Stimulated activated CD4-positive, alpha-beta T cell treated with anti-CD3 and anti-CD28 coated beads, Interleukin-4, amount 100 ng/mL, for 48 hours (primary cell): ENCODE data around the gene GRIK1.

ENCODE experiments used
- DNase-seq, 2 donors: peaks; one replicate each; pipeline ENCODE4 v3.0.0-alpha.2; 2020; ENCODE audit warnings: low read depth in 2 of 2

Gene GRIK1

DNA sequence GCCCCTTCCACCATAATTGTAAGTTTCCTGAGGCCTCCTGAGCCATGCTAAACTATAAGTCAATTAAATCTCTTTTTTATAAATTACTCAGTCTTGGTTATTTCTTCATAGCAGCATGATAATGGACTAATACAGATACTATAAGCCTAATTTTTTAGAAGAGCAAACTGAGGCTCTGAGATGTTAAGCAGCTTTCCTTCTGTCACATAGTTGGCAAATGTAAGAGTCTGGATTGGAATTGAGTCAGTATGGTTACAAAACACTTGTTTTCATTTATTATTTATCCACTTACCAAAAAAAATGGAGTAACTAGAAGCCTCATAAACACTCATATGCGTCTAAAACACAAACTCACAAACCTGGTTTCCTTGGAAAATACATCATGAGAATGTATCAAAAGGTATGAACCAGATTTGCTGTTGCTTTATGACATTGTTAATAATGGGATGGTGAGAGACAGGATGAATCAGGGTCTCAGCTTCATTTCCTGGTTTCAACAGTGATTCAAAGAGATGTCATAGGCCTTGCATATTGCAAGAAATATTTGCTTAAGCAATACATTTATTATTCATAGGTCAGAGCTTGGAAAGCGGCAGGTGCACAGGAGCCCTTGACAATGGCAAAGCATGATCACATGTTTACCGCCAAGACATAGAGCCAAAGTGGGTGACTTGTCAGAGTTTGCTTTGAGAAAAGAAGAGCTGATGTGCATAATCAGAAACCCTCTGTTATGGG, 221.5 kb downstream of the GRIK1 start:
- no peak for DNase-seq

DNA sequence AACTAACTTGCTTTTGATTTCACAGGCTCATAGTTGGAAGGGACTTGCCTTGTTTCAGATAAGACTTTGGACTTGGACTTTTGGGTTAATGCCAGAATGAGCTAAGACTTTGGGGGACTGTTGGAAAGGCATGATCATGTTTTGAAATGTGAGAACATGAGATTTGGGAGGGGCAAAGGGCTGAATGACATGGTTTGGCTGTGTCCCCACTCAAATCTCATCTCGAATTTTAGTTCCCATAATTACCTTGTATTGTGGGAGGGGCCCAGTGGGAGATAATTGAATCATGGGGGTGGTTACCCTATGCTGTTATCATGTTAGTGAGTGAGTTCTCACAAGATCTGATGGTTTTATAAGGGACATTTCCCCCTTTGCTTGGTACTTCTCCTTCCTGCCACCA, 222.1 kb downstream of the GRIK1 start:
- no peak for DNase-seq

DNA sequence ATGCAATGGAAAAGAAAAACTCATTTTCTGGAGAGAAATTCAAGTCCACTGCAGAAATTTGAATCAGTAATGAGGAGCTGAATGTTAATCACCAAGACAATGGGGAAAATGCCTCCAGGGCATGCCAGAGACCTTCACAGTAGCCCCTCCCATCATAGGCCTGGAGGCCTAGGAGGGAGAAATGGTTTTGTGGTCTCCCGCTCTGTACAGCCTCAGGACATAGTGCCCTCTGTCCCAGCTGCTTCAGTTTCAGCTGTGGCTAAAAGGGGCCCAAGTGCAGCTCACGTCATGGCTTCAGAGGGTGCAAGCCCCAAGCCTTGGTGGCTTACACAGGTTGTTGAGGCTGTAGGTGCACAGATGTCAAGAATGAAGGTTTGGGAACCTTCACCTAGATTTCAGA, 223.0 kb downstream of the GRIK1 start:
- DNase-seq: no peak

DNA sequence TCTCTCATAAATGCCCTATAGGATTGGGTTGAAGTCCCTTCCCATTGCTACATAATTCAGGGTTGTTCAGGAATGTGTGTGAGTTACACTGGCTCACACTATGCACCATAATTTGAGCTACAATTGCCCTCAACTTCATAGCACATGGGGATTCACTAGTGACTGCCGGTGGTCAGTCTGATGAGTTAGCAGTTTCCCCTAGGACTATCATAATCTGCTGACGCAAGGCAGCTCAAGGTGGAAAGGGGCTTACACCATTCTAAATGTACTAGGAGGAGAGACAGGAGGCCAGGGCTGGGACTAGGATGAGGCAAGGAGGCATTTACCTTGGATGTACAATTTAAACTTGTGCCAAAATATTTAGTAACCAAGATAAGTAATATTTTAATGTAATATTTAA, 224.7 kb downstream of the GRIK1 start:
- no peak for DNase-seq

DNA sequence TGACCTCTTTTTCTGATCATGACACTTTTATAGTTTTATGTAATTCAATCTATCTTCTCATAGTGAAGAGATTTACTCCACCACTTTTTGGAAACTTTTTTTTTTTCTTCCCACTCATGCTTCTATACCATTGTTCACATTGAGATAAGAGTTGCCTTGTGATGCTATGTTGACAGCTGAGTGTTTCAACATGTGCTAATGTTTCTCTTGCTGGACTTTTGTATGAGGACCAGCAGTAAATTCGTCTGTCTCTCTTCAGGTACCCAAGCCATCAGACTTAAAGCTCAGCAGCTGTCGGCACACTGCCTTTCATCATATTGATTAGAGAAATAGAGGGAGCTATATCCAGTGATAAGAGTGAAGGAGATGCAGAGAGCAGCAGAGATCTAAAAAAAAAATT, 227.0 kb downstream of the GRIK1 start:
- no peak for DNase-seq

DNA sequence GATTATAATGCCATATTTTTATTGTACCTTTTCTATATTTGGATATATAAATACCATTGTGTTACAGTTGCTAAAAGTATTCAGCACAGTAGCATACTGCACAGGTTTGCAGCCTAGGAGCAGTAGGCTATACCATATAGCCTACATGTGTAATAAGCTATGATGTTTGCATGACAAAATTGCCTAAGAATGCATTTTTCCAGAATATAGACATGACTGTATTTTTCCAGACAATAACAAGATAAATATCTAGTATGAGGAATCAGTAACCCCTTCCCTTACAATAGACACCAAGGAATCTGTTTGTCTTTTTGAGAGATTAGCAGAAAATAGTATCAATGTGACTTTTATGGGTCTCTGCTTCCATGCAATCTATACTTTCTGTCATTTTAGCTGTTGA, 228.6 kb downstream of the GRIK1 start:
- no peak for DNase-seq

DNA sequence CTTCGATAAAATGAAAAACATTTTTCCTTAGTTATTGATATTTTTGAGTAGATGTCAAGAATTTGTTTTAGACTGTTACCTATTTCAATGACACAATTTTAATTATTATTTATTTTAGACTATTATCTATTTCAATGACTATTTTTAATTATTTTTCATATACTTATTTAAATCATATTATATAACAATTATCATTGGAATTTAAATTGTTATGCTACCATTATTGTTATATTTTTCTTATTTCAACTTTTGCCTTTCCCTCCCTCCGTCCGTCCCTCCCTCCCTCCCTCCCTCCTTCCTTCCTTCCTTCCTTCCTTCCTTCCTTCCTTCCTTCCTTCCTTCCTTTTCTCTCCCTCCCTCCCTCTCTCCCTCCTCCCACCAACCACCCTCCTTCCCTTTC, 229.3 kb downstream of the GRIK1 start:
- no peak for DNase-seq

DNA sequence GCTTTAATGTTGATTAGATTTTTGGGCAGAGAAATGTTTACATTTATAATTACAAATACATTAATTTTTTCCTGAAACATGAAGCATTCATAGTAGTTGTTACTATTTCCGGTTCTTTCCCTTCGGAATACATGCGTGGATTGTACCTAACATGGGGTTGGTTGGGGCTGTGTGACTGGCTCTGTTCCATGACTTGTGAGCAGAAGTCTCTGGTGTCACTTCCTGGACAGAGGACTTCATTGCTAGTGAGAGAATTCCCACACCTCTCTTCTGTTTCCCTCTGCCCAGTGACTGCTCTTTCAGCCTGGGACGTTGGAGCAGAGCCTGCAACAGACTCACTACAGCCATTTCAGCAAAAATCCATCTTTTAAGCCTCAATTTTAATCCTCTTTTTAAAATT, 231.4 kb downstream of the GRIK1 start:
- no peak for DNase-seq

DNA sequence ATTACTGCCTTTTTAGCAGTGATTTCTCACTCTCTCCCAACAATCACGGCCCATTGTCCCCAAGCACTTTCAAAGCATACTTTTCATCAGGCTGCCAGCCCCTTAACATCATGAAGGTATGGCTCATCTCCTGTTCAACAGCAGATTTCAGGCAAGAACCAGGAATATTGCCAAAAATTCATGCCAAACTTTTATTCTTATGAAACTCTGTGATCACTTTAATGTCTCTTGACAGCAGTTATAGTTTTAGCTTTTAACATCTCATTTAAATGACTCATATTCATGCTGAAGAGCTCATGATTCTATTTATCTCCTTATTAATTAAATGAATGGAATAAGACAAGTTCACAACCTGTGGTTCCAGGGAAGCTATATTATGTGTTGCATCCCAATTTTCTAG, 235.1 kb downstream of the GRIK1 start:
- no peak for DNase-seq

DNA sequence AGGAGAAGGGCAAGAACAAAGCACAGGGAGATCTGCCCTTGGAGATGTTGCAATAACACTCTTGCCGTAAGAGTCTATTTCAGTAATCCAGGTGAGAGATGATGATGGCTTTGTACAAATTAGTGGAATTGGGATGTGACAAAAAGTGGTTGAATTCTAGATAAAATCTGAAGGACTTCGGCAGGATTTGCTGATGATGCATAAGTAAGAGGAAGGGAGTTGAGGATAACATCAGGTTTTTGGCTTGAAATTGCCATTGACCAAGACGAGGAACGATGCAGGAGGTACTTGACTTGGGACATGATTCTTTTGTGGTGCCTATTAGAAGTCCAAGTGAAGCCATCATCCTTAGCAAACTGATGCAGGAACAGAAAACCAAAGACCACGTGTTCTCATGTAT, 238.1 kb downstream of the GRIK1 start:
- no peak for DNase-seq

DNA sequence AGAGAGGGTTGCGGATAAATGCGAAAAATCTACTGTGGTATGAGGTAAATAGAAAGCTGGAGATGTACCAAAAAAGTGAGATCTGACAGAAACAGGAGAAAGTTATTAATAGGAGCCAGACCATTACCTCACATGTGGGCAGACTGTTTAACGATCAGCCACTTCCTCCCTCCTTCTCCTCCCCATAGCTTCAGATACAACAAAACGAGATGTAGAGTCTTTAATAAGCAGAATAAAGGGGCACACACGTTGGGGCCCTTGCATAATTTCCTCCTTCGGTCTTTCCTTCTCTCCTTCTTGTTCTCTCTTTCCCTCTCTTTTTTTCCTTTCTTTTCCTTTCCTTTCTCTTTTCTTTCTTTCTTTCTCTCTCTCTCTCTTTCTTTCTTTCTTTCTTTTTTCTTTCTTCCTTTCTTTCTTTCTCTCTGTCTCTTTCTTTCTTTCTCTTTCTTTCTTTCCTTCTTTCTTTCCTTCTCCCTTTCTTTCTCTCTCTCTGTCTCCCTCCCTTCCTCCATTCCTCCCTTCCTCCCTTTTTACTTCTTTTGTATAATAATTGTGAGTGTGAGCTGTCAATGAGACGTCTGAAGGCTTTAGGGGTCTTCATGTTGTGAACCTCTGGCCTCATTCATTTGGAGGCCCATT, 242.1 kb downstream of the GRIK1 start:
- DNase-seq: no peak

DNA sequence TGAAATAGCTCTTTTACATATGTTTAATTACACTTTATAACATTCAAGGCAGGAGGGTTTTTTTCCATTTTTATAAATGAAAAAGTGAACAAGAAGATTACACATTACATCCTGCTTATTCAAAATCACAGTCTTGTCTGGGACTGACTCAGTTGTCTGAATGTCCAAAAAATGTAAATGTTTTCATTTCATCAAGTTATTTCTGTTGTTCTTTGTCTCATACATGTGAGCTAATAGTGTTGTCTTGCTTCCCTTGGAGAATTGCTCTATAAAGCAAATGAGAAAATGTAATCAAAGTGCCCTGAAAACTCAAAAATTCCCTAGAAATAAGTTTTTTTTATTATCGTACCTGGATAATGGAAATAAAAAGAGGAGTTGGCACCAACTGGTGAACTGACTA, 242.9 kb downstream of the GRIK1 start:
- no peak for DNase-seq

DNA sequence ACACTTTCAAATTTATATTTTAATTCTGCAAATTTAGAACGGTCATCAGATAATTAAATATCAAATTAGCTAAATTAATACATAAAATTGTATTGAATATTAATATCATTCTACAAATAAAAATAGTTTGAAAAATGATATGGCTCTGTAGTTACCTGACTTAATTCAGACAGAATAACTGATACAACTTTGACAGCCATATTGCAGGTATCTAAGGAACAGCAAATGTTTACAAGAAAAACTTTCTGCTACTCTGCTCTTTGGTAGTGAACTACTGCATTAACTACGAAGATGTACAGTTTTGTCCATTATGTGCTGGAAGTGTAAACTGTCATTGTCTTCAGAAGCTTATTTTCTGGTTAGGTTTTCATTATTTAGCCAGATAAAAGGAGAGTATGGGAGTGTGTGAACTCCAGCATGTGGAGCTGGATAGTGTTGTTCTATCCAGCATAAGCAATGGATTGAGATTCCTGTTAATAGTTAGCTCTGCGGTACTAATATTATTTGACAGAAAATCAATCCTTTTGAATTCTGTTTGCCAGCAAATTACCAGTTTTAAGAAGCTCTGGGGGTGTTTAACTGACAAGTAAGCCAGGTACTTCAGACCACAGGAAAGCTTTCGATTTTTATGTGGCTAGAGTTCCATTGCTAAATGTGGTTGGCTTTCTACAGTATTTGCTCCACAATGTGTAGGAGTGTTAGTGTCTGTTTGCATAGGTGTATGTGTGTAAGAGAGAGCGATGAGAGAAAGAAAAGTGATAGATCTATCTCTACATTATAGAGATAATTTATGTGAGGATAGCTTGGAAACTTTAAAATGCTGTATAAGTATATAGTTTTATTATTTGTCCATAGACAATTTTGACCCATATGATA, 247.9 kb downstream of the GRIK1 start:
- DNase-seq: no peak

DNA sequence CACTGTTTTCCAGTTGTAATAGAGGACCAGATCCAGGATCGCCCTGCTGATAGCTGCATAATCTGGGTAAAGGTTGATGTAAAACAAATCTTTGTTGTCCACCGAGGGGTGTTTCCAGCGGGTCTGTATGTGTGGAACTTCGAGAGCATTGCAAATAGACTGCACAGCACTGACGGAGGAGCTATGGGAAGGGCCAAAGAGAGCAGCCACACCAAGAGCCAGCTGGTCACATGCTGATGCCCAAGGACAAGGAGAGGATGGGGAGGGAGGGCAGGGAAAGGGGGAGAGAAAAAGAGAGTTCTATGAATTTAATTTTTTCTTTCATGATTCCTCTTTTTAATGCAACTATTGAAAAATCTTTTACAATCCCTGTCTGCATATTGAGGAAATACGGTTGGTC, 250.0 kb downstream of the GRIK1 start:
- no peak for DNase-seq

DNA sequence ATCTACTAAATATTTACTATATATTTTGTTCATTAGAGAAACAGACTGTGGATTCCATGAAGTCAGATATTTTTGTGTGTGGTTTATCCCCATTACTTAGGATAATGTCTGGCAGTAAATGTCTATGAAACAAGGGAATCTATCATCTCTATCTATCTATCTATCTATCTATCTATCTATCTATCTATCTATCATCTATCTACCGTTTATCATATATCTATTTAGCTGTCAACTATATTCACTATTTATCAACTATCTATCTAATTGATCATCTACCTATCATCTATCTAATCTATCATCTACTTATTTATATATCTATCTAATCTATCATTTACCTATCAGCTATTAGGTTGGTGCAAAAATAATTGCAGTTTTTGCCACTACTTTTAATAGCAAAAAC, 255.7 kb downstream of the GRIK1 start:
- DNase-seq: no peak

DNA sequence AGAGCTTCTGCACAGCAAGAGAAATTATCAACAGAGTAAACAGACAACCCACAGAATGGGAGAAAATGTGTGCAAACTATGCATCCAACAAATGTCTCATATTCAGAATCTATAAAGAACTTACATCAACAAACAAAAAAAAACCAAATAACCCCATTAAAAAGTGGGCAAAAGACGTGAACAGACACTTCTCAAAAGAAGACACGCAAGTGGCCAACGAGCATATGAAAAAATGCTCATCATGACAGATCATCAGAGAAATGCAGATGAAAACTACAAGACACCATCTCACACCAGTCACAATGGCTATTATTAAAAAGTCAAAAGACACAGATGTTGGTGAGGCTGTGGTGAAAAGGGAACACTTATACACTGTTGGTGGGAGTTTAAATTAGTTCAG, 257.0 kb downstream of the GRIK1 start:
- no peak for DNase-seq

DNA sequence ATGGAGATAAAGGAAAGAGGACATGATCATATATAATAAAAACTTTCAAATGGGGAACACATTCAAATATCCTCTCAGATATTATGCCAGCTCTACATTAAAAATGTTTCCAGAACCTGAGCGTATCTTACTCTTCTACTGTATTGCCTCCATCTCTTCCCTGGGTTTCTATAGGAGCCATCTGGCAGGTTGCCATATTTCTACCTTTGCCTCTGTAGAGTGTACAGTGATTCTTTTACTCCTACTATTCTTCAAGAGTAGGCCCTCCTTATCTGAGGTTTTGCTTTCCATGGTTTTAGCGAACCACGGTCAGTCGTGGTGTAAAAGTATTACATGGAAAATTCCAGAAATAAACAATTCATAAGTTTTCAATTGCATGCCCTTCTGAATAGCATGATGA, 259.5 kb downstream of the GRIK1 start:
- DNase-seq: no peak

DNA sequence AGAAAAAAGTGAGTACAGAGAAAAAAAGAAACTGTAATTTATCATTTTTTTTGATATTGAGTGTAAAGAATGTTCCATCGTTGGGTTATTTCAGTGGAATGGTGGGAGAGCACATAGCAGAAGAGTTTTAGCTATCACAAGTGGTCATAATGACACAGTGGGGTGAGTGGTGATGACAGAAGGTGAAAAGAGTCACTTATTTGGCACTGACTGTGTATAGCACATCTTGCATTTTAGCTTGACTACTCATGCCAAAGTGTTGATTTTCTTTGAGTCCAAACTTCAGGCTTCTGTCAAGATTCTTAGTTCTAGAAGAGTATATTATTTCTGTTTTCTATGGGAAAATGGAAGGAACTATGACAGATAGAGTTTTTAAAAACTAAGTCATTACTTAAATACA, 261.2 kb downstream of the GRIK1 start:
- DNase-seq: no peak

DNA sequence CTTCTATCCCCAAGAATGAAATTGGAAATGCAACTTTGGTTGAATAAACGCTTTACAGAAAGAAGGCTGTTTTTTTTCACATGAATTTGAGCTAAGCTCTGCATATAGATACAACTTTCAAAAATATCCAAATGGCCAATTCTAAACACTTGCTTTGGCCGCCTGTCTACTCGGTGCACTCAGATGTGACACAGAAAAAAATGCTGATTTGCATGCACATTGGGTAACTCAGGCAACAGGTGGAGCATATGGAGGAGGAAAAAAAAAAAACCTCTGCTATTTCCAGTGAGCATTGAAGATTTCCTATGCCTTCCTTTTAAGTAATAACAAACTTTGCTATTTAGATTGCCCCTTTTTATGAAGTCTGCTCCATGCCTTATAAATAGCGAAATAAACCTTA, 262.5 kb downstream of the GRIK1 start:
- no peak for DNase-seq

DNA sequence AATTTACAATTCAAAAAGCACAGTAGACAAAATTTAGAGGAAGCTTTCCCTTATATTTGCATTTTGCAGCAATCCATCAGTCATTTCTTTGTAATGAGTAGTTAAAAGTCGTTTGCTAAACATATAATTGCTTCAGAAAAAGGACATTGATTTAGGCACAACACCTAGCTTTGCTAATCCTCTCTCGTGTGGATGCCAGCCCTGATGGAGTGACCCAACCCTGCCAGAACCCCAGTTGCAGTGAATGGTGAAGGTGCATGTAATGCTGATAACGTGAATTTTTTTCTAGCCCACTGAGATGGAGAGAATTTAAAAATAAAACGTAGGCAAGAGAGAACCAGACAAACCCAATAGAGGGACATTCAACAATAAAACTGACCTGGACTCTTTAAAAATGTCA, 263.4 kb downstream of the GRIK1 start:
- DNase-seq: no peak

DNA sequence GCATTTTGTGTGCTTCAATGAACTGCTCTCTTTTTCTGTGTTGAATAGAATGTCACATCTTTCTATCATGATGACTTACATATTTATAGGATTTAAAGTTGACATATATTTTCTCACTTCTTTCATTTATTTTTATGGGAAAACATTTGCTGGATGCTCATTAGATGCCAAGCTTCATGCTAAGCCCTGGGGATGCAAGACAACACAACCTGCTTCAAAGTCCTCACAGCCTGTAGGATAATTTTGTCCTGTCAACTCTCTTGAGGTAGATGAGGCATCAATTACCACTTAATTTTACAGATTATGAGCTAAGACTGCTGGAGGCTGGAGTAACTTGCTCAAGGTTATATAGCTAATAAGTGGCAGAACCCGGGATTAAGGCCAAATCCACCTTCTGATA, 264.3 kb downstream of the GRIK1 start:
- DNase-seq: no peak

DNA sequence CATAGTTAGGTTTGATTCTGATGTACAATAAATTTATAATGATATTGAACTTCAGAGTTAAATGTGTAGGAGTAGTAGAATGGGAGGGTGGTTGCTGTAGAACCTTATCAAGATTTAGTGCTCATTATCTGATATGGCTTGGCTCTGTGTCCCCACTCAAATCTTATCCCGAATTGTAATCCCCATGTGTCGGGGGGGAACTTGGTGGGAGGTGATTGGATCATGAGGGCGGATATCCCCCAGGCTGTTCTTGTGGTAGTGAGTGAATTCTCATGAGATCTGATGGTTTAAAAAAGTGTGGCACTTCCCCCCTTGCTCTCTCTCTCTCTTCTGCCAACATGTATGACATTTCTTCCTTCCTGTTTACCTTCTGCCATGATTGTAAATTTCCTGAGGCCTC, 265.5 kb downstream of the GRIK1 start:
- no peak for DNase-seq

DNA sequence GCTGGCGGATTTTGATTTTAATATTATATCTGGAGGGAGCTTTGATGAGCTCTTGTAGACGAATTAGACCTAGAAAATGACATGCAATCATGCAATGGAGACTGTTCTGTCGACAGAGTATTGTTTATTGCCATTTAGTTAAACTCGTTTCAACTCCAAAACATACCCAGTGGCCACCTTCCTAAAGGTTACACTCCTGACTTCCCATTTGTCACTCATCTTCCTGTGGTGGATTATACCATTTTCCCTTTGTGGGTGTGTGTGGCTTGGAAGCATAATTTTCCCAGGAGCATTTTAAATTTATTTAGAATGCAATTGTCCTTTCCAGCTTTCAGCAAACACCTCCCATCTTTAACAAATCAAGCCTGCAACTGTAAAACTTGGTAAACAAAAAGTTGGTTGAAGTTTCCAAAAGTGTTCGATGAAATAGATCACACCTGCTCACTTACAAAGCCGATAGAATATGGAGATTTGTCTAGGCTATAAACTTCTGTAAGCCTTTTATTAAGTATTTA, 266.6 kb downstream of the GRIK1 start:
- DNase-seq: no peak
